Right atrium auricular region (tissue), 2 donors: Measurements from ENCODE around the gene OLIG3. TPM values are rescaled to one million over a fixed set of nuclear protein-coding genes. Genes with fewer than 3 reads are reported as not detected.

Experiments
- DNase-seq: peaks from one replicate; pipeline ENCODE4 v3.0.0-alpha.2; 2019; ENCODE audit warnings: low spot score
- H3K27ac ChIP-seq, 2 donors: fragments of 200-600 bp; sonication (generic); 1 replicate in 1 of 2; 2 replicates in 1 of 2; pipeline ENCODE4 v1.5.1; 2016 to 2019
- H3K27me3 ChIP-seq, 2 donors: fragments of 200-600 bp; sonication (generic); one replicate each; pipeline versions ENCODE4 v1.5.1 to v1.6.0; 2017 to 2019
- H3K36me3 ChIP-seq: fragments of 200-600 bp; sonication (generic); one replicate; pipeline ENCODE4 v1.5.1; 2016
- H3K4me1 ChIP-seq, 2 donors: fragments of 200-600 bp; sonication (generic); one replicate each; pipeline versions ENCODE4 v1.5.1 to v1.6.0; 2017 to 2019
- H3K4me3 ChIP-seq, 2 donors: fragments of 200-600 bp; sonication (generic); 1 replicate in 1 of 2; 2 replicates in 1 of 2; pipeline ENCODE4 v1.5.1; 2017 to 2019; ENCODE audit warnings: mild to moderate bottlenecking in 1 of 2, moderate library complexity in 1 of 2
- H3K9me3 ChIP-seq, 2 donors: fragments of 200-600 bp; sonication (generic); one replicate each; pipeline ENCODE4 v1.5.1; 2019
- CTCF ChIP-seq, 2 donors: fragments of 200-600 bp; sonication (generic); IDR thresholded peaks; one replicate each; pipeline ENCODE4 v1.5.1; 2019; ENCODE audit warnings: antibody characterized with exemption in 2 of 2
- total RNA-seq, 2 donors: library from RNA; depleted of rRNA; stranded (reverse); fragments of >200 nt; gene quantifications; one replicate each; pipeline ENCODE4 v1.1.0, GENCODE V29; 2016

OLIG3 gene
- total RNA-seq, 2 donors from 2014 or later, result not detected

DNA sequence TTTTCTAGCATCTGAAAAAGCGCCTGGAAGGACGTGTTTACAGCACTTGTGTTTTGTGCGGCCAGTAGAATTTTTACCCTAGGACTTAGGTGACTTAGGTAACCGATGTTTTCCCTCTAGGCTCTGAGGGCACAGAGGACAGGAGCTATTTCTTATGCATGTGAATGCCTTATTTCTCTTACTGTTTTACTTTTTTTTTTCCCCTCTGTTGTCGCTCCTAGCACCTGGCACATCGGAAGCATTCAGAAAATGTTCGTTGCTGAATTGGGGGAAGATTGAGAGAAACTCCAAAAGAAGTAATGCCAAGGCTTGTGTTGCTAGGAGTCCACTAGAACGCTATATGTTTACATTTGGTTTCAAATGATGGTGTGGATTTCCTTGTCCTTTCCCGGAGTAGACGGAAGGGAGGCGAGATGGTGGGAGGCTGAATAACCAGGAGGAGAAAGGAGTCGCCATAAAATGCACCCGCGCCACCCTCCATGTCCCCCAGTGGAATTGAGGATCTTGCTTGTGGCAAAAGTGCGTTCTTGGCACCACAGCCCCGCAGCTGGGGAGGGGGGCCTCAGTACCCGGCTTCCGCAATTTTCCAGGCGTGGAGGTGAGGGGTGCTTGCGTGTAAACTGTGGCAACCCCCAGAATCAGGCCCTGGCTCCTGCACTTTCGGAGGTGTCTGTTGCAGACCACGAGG lies 6.9 kb downstream of the OLIG3 start:
- Histone ChIP-seq H3K27me3 (peaks cover 41 to 48% of the 10 kb centered on the region in 2 donors), H3K4me1 (peaks cover 0 to 21% of the 10 kb centered on the region in 2 donors), H3K4me3 (no peak overlapping the region), H3K36me3 (no peaks in the 10 kb centered on the region), H3K27ac (no peak overlapping the region), H3K9me3 (peaks cover 0 to 12% of the 10 kb centered on the region in 2 donors)
- DNase-seq, result no peak
- no peak for TF ChIP-seq CTCF (IDR thresholded peaks at IDR 0.05)

GRCh38 chr6:137486416-137486815 lies 7.8 kb downstream of the OLIG3 start:
- no peak for DNase-seq
- H3K36me3 ChIP-seq, result no peaks in the 10 kb centered on the region
- H3K27me3 ChIP-seq, result peaks cover 33 to 45% of the 10 kb centered on the region in 2 donors
- H3K4me3 ChIP-seq, result no peak overlapping the region
- peaks cover 0 to 21% of the 10 kb centered on the region in 2 donors for H3K4me1 ChIP-seq
- H3K27ac ChIP-seq, result no peak overlapping the region
- TF ChIP-seq CTCF (IDR thresholded peaks at IDR 0.05), result no peak
- peaks cover 0 to 15% of the 10 kb centered on the region in 2 donors for H3K9me3 ChIP-seq

DNA sequence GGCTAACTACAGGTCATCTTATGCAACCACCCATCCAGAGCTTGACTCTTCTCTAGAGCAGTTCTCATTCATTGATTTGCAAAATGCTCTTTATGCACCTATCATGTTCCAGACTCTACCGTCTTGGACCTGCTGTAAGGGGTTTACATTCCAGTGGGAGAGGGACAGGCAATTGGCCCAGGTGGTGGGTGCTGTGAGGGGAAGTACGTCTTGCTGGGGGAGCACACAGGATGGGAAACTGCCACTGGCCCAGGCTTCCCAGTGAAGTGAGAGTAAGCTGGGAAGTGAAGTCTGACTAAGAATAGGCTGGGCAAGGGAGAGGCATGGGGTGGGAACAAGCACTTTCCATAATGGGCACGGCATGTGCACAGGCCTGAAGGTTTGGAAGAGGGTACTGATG lies 13.8 kb downstream of the OLIG3 start:
- no peaks in the 10 kb centered on the region for H3K27me3 ChIP-seq
- TF ChIP-seq CTCF (IDR thresholded peaks at IDR 0.05), result no peak
- H3K4me1 ChIP-seq, result no peaks in the 10 kb centered on the region
- peaks cover 0 to 15% of the 10 kb centered on the region in 2 donors for H3K9me3 ChIP-seq
- H3K27ac ChIP-seq, result no peak overlapping the region
- H3K36me3 ChIP-seq, result no peaks in the 10 kb centered on the region
- no peak for DNase-seq
- no peak overlapping the region for H3K4me3 ChIP-seq

GRCh38 chr6:137475103-137475502 lies 19.1 kb downstream of the OLIG3 start:
- H3K9me3 ChIP-seq, result no peaks in the 10 kb centered on the region
- no peak for TF ChIP-seq CTCF (IDR thresholded peaks at IDR 0.05)
- no peak overlapping the region for H3K27ac ChIP-seq
- no peak for DNase-seq
- no peaks in the 10 kb centered on the region for H3K27me3 ChIP-seq
- no peaks in the 10 kb centered on the region for H3K4me1 ChIP-seq
- H3K36me3 ChIP-seq, result no peaks in the 10 kb centered on the region
- no peak overlapping the region for H3K4me3 ChIP-seq

DNA sequence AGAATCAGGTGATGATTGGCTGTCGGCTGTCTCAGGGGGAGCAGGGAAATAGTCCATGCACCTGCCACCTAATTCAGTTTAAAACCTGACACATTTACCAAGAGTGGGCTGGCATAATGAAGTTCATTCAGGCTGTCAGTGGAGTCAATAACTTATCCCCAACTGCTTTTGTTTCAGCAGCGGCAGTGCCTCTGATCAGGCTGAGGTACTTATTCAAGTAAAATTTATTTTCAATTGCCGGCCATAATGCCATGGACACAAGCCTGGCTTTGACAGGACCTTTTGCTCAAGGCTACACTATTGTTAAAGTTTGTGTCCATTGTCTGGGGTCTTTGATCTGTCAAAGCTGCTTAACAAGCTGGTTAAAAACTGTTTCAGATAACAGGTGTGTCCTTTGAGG lies 20.6 kb downstream of the OLIG3 start:
- no peak overlapping the region for H3K27ac ChIP-seq
- no peaks in the 10 kb centered on the region for H3K4me1 ChIP-seq
- no peaks in the 10 kb centered on the region for H3K27me3 ChIP-seq
- no peaks in the 10 kb centered on the region for H3K9me3 ChIP-seq
- no peak overlapping the region for H3K4me3 ChIP-seq
- no peak for DNase-seq
- no peak for TF ChIP-seq CTCF (IDR thresholded peaks at IDR 0.05)
- no peaks in the 10 kb centered on the region for H3K36me3 ChIP-seq

- TF ChIP-seq CTCF (IDR thresholded peaks at IDR 0.05), result no peak
- DNase-seq, result no peak
- Histone ChIP-seq H3K36me3 (no peaks in the 10 kb centered on the region), H3K4me3 (no peak overlapping the region), H3K27me3 (no peaks in the 10 kb centered on the region), H3K4me1 (no peaks in the 10 kb centered on the region), H3K27ac (no peak overlapping the region), H3K9me3 (no peaks in the 10 kb centered on the region)
Observed at GRCh38 chr6:137472641-137473137, 21.5 kb downstream of the OLIG3 start.
